GM18868 (cell line): ENCODE data around the gene MMP17.
"Not testable (repeated sequence)": the region's sequence is repeated elsewhere in the genome, so short reads cannot be mapped to it uniquely, and the experiment has no call there.

Experiments used
- ATAC-seq: cut with Tn5 transposase; IDR thresholded peaks from one replicate; pipeline ENCODE4 v1.9.1; 2021; ENCODE audit warnings: mild to moderate bottlenecking, moderate library complexity; ENCODE audit not compliant: unreplicated experiment

Gene MMP17

DNA sequence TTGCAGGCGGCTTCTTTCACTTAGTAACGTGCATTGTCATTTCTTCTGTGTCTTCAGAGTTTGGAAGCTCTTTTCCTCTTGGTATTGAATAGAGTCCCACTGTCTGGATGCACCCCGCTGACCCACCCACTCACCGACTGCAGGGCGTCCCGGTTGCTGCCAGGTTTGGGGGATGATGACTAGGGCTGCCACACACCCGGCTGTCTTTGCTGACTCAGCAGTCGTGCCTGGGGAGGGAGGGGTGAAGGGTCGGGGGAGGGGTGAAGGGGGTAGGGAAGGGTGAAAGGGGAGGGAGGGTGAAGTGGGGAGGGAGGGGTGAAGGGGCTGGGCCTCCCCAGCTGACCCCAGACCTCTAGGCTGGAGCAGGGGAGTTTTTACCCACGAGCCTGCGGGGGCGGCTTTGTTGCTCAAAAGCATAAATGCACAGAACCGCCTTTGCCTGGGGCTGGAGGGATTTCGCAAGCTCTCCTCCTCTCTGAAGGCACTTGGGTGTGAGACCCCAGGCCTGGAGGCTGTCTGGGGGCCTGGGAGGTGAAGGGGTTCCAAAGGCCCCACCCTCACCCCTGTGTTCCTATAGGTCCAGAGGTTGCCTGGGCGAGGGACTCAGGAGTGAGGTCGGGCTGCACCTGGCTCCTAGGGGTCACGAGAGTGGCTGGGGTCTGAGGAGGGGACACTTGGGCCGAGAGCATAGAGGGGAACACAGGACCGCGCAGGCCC lies 35.0 kb downstream of the MMP17 start:
- ATAC-seq = no peak

DNA sequence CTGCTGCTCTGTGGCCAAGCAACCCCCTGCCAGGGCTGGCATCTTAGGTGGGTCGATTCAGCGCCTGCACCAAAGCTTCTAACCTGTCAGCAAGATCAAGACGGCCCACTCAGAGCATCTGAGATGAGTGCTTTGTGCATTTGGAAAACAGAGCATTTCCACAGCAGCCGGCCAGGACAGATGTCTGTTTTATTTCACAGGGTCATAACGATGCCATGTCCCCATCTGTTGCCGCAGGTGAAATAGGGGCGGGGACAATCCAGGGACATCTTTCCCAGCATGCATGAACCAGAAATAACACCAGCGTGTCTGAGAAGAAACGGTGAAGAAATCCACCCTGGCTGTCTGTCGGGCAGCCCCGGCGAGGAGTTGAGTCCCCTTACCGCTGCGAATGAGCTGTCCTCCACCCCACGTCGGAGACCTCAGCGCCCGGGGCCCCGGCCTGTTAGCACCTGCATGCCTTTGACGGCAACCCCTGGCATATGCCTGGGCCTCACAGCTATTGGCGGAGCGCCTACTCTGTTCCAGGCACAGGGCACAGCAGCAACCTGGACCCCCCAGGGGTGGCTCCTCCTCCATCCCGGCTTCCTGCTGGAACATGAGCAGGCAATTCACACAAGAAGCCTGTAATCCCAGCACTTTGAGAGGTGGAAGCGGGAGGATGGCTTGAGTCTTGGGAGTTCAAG lies 35.7 kb downstream of the MMP17 start:
- ATAC-seq = no peak

DNA sequence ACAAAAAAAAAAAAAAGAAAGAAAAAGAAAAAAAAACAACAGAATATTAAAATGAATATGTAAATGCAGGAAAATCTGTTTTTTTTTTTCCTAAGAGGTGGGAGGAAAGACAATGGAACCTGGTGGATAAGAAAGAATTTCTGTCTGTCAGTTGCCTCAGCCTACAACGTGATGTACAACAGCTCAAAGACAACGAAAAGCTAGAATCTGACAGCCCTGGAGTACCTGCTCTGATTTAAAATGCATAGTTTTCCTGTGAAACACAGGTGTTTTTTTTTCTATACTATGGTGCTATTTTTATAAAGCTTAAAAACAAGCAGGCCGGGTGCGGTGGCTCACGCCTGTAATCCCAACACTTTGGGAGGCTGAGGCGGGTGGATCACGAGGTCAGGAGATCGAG lies 36.3 kb downstream of the MMP17 start:
- ATAC-seq = no peak

DNA sequence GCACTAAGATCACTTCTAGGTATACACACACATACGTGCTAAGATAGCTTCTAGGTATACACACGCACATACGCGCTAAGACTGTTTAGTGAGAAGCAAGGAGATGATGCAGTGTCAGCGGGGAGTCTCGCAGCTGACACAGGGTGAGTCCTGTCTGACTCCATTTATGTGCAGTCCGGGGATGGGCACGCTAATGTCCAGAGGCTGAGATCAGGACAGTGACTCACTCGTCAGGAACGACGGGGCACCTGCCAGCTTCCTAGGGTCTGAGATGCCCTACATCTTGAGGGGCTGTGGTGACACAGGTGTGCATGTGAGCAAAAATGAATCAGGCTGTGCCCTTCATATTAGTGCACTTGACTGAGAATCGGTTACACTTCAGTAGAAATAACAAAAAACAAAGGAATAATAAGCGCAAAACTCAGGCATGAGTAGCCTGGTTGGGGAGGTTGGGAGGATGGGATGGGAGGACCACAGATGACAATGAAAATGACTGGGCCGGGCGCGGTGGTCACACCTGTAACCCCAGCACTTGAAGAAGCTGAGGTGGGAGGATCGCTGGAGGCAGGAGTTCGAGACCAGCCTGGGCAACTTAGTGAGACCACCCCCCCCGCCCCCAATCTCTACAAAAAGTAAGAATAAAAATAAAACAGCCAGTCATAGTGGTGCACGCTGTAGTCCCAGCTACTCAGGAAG lies 37.1 kb downstream of the MMP17 start:
- no peak for ATAC-seq

DNA sequence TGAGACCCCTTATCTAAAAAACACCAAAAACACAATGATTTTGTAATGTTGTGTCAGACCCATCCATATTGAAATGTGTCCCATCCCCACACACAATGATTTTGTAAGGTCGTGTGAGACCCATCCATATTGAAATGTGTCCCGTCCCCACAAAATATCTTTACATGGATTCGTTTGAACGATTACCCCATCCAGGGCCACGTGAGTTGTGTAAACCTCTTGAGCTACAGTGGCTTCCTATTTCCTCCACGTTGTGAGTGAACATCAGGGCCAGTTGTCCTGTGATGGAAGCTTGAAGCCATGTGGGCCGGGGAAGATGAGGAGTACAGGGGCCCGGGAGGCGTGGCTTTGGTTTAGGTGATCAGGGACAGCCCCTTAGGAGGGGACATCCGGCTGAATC lies 39.3 kb downstream of the MMP17 start:
- no peak for ATAC-seq

DNA sequence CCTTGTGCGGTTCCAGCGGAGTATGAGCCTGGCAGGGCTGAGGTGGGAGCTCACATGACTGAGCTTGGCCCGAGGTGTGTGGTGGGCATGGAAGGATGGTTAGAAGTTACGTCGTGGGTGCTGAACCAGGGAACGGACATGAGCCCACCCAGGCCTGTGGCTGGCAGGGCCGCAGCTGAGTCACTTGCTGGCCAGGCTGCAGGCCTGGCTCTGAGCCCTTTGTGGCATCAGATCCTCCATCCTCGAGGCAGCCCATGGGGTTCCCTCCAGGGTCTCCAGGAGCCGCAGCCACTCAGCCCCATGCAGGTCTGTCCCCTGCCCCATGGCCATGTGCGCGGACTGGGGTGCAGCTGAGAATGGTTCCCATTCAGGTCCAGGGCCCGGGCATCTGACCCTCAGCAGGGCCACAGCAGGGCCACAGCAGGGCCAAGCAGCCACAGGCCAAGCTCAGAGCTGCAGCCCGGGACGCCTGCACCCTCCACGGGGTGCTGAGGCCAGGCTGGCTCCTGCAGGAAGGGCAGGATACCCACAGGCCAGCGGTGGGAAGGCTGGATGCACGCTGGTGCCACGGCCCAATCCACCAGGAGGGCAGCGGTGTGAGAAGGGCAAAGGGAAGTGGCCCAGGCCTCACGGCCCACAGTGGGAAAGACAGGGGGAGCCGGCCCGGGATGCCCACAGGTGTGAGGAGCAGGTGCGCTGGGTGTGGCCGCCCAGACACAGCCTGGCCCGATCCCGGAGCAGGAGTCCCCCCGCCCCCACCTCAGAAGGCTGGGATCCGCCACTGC lies 39.9 kb downstream of the MMP17 start:
- no peak for ATAC-seq

DNA sequence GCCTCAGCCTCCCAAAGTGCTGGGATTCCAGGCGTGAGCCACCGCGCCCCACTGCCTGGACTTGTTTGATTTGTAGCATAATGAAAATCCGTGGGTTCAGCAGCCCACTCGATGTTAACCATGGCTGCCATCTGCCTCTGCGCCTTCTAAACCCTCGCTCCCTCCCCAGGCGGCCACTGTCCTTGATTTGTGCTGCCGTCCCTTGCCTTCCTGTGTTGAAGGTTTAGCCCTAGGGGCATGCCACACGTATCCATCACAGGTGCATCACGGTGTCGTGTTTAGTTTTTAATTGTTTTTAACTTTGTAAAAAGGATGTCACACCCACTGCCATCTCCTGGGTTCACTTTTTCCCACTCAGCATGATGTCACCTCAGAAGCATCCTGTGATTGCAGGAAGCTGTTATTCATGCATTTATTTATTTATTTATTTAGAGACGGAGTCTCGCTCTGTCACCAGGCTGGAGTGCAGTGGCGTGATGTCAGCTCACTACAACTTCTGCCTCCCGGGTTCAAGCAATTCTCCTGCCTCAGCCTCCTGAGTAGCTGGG lies 41.8 kb downstream of the MMP17 start:
- ATAC-seq = no peak

DNA sequence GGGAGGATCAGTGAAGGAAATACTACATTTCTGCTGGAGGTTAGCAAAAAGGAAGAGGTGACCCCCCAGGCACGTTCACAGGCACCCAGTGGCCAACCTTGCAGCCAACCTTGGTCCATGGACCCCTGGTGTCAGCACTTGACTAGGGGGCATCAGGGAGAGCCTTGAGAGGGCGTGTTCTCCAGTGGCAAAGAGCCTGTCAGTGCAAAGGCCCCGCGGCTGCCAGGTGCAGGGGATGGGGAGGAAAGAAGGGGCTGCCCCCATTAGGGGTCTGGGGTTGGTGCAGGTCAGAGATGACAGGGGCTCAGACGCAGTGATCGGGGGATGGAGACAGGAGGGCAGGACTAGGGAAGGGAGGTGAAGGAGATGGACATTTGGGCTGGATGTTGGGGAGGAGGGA lies 43.5 kb downstream of the MMP17 start:
- ATAC-seq = no peak

DNA sequence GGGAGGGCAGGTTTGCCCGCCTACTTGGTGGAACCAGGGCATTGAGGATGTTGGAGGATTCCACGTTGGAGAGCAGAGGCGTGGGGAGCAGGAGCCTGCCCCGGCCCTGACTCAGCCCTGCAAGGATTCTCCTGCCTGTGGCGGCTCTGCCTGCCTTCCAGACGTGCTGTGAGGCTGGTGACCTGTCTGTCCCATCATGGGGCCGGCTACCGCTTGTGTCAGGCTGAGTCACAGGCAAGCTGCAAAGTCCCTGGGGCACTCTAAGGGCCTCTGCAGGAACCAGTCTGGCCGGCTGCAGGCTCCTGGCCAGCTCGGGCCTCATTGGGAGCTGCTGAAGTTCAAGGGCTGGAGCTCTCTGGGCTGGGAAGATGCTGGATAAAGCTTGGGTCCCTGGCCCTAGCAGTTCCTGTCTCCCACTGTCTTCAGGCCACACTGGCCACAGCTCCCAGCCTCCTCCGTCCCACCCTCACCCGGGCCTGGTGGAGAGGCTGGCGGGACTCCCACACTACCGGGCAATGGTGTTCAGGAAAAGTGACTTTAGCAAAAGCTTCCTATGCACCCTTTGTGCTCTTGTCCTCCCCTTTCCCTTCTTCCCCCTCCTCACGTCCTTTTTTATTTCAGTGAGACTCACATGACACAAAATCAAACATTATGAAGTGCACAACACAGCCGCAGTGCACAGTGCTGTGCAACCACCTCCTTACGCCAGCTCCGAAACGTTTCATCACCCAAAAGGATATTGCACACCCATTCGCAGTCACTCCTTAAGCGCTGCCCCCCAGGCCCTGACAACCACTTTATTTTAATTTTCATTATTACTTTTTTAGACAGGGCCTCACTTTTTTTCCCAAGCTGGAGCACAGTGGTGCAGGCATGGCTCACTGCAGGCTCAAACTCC lies 44.2 kb downstream of the MMP17 start:
- no peak for ATAC-seq

DNA sequence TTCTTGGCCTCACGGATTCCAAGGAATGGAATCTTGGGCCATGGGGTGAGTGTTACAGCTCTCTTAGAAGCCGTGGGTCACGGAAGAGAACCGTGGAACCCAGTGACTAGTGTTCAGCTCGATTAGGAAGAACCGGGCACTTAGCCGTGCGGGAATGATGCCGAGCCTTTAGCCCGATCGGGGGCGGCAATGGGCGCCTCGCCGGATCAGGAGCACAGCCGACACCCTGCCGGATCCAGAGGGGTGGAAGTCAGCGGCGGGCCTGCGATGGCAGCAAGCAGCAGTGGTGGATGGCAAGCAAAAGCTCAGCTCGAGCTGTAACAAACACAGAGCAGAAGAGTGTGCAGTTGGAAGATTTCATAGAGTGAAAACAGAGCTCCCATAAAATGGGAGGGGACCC lies 45.1 kb downstream of the MMP17 start:
- no peak for ATAC-seq

DNA sequence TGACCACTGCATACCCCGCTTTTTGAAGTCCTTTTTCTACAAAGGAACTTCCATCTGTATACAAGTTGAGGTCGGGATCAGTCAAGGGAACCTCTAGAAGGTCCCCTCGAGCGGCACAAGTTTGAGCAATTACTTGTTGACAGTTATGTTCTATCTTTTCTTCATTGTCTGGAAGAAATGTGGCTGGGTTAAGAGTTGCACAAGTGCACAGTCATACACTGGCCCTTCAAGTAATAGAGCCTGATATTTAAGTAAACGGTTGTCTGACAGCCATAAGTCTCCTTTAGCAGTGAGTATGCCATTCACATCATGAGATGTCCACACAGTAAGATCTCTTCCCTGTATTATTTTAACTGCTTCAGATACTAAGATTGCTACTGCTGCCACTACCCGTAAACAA lies 46.8 kb downstream of the MMP17 start:
- not testable (repeated sequence) for ATAC-seq

DNA sequence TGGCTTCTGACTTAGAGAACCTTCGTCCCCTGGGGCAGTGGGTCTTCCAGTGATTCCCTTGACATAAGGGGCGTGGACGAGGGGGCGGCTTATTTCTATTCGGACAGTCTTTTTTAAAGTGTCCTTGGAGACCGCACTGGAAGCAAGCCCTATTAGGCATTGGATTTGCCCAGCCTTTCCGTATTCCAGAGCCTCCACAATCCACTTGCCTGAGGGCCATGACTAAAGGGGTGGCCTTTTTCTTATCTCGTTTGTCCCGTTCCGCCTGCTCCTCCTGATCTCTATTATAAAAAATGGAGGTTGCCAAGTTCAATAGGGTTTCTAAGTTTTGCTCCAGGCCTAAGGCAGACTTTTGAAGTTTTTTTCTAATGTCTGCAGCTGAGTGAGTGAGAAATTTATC lies 49.0 kb downstream of the MMP17 start:
- ATAC-seq = not testable (repeated sequence)

DNA sequence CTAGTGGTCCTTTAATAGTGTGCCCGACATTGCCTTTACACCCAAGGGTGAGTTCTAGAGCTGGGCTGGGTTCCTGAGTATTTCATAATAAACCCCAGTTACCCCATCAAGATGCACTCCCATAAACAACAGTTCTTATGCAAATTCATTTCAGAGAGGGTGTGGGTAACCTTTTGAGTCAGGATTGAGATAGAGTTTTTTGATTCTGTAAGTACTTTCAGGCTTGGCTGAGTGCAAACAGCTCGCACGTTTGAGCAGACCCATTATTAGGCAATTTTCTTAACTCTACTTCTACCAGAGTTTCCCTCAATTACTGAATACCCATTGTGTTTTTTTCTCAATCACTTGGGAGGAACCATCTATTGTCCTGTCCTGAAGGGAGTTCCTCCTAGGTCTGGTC lies 50.2 kb downstream of the MMP17 start:
- ATAC-seq = not testable (repeated sequence)

DNA sequence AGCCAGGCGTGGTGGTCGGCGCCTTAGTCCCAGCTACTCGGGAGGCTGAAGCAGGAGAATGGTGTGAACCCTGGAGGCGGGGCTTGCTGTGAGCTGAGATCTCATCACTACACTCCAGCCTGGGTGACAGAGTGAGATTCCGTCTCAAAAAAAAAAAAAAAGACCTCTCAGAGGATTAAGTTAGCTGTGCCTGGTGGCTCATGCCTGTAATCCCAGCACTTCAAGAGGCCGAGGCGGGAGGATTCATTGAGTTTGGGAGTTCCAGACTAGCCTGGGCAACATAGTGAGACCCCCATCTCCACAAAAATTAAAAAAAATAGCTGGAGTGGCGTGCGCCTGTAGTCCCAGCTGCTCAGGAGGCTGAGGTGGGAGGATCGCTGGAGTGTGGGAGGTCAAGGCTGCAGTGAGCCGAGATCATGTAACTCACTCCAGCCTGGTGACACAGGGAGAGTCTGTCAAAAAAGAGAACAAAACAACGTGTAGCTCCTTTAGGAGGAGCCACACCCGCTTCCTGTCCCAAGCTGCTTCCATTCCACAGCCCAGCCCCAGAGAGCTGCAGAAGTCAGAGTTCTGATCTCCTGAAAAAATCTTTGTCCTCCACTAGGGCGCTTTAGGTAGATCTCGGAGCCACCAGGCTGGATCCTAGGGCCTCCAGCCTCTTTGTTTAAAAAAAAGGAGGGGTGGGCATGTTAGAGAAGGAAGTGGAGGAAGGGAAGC lies 54.8 kb downstream of the MMP17 start:
- no peak for ATAC-seq

DNA sequence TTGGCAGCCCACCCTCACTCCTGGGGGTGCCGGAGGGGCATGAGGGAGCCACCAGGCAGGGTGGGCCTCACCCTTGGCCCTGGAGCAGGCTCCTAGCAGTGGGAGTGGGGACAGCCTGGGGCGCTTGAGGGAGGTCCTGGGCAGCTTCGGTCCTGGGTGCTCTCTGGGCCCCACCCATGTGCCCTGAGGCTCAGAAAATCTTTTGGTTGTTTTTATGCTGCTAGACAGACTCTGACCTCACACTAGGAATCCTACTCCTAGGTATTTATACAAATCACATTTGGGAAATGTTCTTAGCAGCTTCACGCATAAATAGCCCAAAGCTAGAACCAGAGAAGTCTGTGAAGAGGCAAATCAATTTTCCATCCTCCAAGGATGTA lies 55.3 kb downstream of the MMP17 start:
- no peak for ATAC-seq

DNA sequence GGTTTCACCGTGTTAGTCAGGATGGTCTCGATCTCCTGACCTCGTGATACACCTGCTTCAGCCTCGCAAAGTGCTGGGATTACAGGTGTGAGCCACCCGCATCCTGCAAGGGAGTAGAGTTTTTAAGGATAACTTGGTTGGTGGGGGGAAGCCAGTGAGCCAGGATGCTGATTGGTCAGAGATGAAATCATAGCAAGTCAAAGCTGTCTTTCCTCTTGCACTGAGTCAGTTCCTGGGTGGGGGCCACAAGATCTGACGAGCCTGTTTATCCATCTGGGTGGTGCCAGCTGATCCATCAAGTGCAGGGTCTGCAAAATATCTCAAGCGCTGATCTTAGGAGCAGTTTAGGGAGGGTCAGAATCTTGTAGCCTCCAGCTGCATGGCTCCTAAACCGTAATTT lies 56.9 kb downstream of the MMP17 start:
- not testable (repeated sequence) for ATAC-seq

DNA sequence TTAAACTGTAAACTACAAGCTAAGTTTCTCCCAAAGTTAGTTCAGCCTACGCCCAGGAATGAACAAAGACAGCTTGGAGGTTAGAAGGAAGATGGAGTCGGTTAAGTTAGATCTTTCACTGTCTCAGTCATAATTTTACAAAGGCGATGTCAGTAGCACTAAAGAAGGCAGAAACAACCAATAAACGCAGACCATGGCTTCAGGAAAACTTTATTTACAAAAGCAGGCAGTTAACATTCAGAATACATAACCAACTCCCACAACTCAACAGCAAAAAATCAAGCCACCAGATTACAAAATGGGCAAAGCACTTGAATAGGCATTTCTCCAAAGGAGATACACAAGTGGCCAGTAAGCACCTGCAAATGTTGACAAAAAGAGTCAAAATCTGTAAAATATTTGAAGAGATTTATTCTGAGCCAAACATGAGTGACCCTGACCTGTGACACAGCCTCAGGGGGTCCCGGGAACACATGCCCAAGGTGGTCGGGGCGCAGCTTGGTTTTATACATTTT lies 57.4 kb downstream of the MMP17 start:
- no peak for ATAC-seq

DNA sequence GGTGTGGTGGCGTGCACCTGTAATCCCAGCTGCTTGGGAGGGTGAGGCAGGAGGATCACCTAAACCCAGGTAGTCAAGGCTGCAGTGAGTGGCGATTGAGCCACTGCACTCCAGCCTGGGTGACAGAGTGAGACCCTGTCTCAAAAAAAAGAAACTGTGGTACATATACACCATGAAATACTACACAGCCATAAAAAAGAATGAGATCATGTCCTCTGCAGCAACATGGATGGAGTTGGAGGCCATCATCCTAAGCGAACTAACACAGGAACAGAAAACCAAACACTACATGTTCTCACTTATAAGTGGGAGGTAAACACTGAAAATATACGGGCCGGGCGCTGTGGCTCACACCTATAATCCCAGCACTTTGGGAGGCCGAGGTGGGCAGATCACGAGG lies 63.5 kb downstream of the MMP17 start:
- not testable (repeated sequence) for ATAC-seq
